CD4-positive, alpha-beta T cell (primary cell): ENCODE results near the gene IL16. TPM values are rescaled to one million over a fixed set of nuclear protein-coding genes. Genes with fewer than 3 reads are reported as not detected.

Experiments
- ATAC-seq: fragments of 200-7000 bp; cut with Tn5 transposase; one replicate; pipeline ENCODE4 v1.10.0; 2022; ENCODE audit warnings: mild to moderate bottlenecking; ENCODE audit not compliant: poor library complexity
- CTCF ChIA-PET: fragments of 350-600 bp; sonication (Branson Sonifier 250); formaldehyde crosslinking; loops from one replicate; lab custom pipeline; 2021; ENCODE audit warnings: antibody characterized with exemption, inconsistent platforms; lab: Charles Lee
- POLR2A ChIA-PET: fragments of 350-600 bp; sonication (Branson Sonifier 250); formaldehyde crosslinking; loops from one replicate; lab custom pipeline; 2021; ENCODE audit warnings: antibody characterized with exemption, inconsistent platforms; lab: Charles Lee
- DNase-seq, 14 experiments: peaks; one replicate each; pipeline ENCODE4 v3.0.0-alpha.2; 2013 to 2020; ENCODE audit warnings: mixed read lengths in 2 of 14
- H3K27ac ChIP-seq, 2 donors: one replicate each; pipeline versions ENCODE4 v1.5.1 to v1.7.0; 2013; ENCODE audit warnings: low read length in 2 of 2, low read depth in 1 of 2, mild to moderate bottlenecking in 1 of 2
- H3K27me3 ChIP-seq, 2 experiments: 1 replicate in 1 of 2; 2 replicates in 1 of 2; pipeline versions ENCODE4 v1.6.1 to v1.7.0; 2013; ENCODE audit warnings: low read length in 2 of 2, control low read depth in 1 of 2, mild to moderate bottlenecking in 1 of 2, moderate library complexity in 1 of 2; ENCODE audit not compliant: insufficient read depth in 2 of 2, control insufficient read depth in 1 of 2
- H3K36me3 ChIP-seq: one replicate; pipeline ENCODE4 v1.6.1; 2013; ENCODE audit warnings: low read length, control low read depth; ENCODE audit not compliant: insufficient read depth
- H3K4me1 ChIP-seq: one replicate; pipeline ENCODE4 v1.6.1; 2013; ENCODE audit warnings: low read length, control low read depth; ENCODE audit not compliant: insufficient read depth
- H3K4me3 ChIP-seq: one replicate; pipeline ENCODE4 v1.5.1; 2013; ENCODE audit warnings: mild to moderate bottlenecking, low read length, moderate library complexity
- H3K9me3 ChIP-seq, 2 experiments: 1 replicate in 1 of 2; 2 replicates in 1 of 2; pipeline versions ENCODE4 v1.6.1 to v1.7.0; 2013; ENCODE audit warnings: low read length in 2 of 2, mild to moderate bottlenecking in 2 of 2, control low read depth in 1 of 2, moderate library complexity in 1 of 2; ENCODE audit not compliant: control insufficient read depth in 1 of 2, insufficient read depth in 1 of 2
- H3K27ac Mint-ChIP-seq: one replicate; pipeline ENCODE4 v1.8.0; 2020; ENCODE audit warnings: mixed read lengths
- H3K27me3 Mint-ChIP-seq: one replicate; pipeline ENCODE4 v1.8.0; 2021; ENCODE audit warnings: mixed read lengths
- H3K36me3 Mint-ChIP-seq: one replicate; pipeline ENCODE4 v1.8.0; 2021; ENCODE audit warnings: low read depth, mixed read lengths
- H3K4me1 Mint-ChIP-seq: one replicate; pipeline ENCODE4 v1.8.0; 2021; ENCODE audit warnings: low read depth, mixed read lengths
- H3K4me3 Mint-ChIP-seq: one replicate; pipeline ENCODE4 v1.8.0; 2020; ENCODE audit warnings: mild to moderate bottlenecking, mixed read lengths
- H3K9me3 Mint-ChIP-seq: one replicate; pipeline ENCODE4 v1.8.0; 2020; ENCODE audit warnings: mixed read lengths
- intact Hi-C, 2 experiments: fragments of 100-400 bp; cut with DNase I in 1 of 2; cut with micrococcal nuclease in 1 of 2; formaldehyde crosslinking; loops; one replicate each; pipeline versions ENCODE4 v1.15.1 to v1.9.0; 2023 to 2025; cut with DNase I, micrococcal nuclease
- total RNA-seq, 174 experiments: library from RNA in 2 of 174; stranded (reverse) in 2 of 174; gene quantifications; one replicate each; pipeline ENCODE4 v1.2.3 and lab custom pipeline; 2021 to 2026
- TF ChIP-seq, protein P1 (sequence below): fragments of 200-600 bp; IDR thresholded peaks from one replicate; pipeline ENCODE4 v1.8.0; 2022; ENCODE audit warnings: antibody characterized with exemption, mild to moderate bottlenecking

IL16 gene
- total RNA-seq, 2 experiments from 2014 or later = 164 to 168 TPM

DNA sequence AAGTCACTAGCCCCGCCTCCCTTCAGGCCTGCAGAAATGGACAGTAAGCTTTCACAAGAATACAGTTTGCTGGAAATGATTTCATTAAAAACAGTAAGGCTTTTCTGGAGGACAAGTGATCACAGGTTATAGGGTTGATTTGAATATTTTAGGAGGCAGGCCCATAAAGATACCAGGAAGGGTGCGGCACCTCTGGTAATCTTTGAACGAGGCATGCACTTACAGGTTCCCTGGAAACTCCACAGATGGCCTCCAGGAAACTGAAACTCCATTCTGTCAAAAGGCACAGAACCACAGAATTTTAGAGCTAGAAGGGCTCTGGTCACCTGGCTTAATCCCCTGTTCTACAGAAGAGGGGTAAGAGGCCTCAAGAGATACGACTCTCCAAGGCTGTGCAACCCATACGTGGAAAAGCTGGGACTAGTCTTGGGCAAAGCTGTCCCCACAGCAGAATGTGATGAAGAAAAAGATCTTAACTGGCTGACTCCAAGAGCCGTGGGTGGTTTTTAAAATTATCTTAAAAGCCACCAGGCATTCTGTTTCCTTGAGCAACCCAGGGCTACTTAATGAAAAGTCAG is 126.1 kb downstream of the IL16 start:
- POLR2A ChIA-PET = interaction anchor here (1.2 to 8.2 kb wide), 7 partner anchors 14 to 43 kb away, joined by 3 to 71 read pairs (median 8); no protein-coding TSS in a partner anchor
- Histone ChIP-seq H3K27ac (no peak overlapping the region), H3K4me3 (no peak overlapping the region), H3K27me3 (no peaks in the 10 kb centered on the region), H3K36me3 (peaks cover 22% of the 10 kb centered on the region), H3K9me3 (no peaks in the 10 kb centered on the region), H3K4me1 (peaks cover 28% of the 10 kb centered on the region)
- no peak for ATAC-seq
- CTCF ChIA-PET = interaction anchor here (1.5 kb wide), 1 partner anchor 57 kb away, joined by 9 read pairs; no protein-coding TSS in a partner anchor
- peak overlapping the region; percentile 71 for H3K27ac Mint-ChIP-seq
- no peak for DNase-seq
- intact Hi-C loops = loop anchor here (2.0 to 5.0 kb wide), 3 partner anchors 24 to 335 kb away; partner anchors contain the start of gene MESD (in 1 of the 2)
- H3K36me3 Mint-ChIP-seq = peaks cover 32% of the 10 kb centered on the region
- H3K27me3 Mint-ChIP-seq = no peaks in the 10 kb centered on the region
- peaks cover 63% of the 10 kb centered on the region for H3K4me1 Mint-ChIP-seq
- no peaks in the 10 kb centered on the region for H3K9me3 Mint-ChIP-seq
- TF ChIP-seq, protein P1, sequence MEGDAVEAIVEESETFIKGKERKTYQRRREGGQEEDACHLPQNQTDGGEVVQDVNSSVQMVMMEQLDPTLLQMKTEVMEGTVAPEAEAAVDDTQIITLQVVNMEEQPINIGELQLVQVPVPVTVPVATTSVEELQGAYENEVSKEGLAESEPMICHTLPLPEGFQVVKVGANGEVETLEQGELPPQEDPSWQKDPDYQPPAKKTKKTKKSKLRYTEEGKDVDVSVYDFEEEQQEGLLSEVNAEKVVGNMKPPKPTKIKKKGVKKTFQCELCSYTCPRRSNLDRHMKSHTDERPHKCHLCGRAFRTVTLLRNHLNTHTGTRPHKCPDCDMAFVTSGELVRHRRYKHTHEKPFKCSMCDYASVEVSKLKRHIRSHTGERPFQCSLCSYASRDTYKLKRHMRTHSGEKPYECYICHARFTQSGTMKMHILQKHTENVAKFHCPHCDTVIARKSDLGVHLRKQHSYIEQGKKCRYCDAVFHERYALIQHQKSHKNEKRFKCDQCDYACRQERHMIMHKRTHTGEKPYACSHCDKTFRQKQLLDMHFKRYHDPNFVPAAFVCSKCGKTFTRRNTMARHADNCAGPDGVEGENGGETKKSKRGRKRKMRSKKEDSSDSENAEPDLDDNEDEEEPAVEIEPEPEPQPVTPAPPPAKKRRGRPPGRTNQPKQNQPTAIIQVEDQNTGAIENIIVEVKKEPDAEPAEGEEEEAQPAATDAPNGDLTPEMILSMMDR = no peak
- peak overlapping the region; percentile 74 for H3K4me3 Mint-ChIP-seq

DNA sequence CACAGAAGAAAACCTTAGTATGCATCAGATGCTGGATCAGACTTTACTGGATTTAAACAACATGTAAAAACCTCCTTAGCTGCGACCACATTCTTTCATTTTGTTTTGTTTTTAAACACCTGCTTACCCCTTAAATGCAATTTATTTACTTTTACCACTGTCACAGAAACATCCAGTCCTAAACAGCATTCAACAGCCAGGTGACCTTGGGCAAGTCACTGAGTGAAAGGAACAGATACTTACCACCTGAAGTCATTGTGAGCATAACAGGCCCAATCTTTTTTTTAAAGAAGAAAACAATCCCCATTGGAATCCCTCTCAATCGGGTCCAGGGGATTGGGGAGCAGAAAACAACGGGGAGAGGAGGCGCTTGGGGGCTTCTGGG is 126.9 kb downstream of the IL16 start:
- TF ChIP-seq, protein P1 = no peak
- peak overlapping the region in 1 of 2 donors; percentile 52 for H3K27ac ChIP-seq
- peaks cover 26% of the 10 kb centered on the region for H3K4me1 ChIP-seq
- H3K9me3 Mint-ChIP-seq = no peaks in the 10 kb centered on the region
- peaks cover 24% of the 10 kb centered on the region for H3K36me3 Mint-ChIP-seq
- peak overlapping the region; percentile 93 for H3K4me3 Mint-ChIP-seq
- ATAC-seq (peak; percentile 1), DNase-seq (no peak)
- no peaks in the 10 kb centered on the region for H3K27me3 ChIP-seq
- H3K27ac Mint-ChIP-seq = peak overlapping the region; percentile 83
- CTCF ChIA-PET = interaction anchor here (0.8 to 2.0 kb wide), 3 partner anchors 13 to 58 kb away, joined by 3 to 9 read pairs (median 7); no protein-coding TSS in a partner anchor
- H3K36me3 ChIP-seq = peaks cover 14% of the 10 kb centered on the region
- peak overlapping the region; percentile 65 for H3K4me3 ChIP-seq
- intact Hi-C loops = loop anchor here (2.0 to 5.0 kb wide), 3 partner anchors 25 to 336 kb away; partner anchors contain the start of gene MESD (in 1 of the 2)
- peaks cover 59% of the 10 kb centered on the region for H3K4me1 Mint-ChIP-seq
- POLR2A ChIA-PET = interaction anchor here (0.8 to 8.2 kb wide), 14 partner anchors 8 to 628 kb away, joined by 3 to 71 read pairs (median 8); partner anchors contain the start of gene ABHD17C
- no peaks in the 10 kb centered on the region for H3K27me3 Mint-ChIP-seq
- H3K9me3 ChIP-seq = no peaks in the 10 kb centered on the region

DNA sequence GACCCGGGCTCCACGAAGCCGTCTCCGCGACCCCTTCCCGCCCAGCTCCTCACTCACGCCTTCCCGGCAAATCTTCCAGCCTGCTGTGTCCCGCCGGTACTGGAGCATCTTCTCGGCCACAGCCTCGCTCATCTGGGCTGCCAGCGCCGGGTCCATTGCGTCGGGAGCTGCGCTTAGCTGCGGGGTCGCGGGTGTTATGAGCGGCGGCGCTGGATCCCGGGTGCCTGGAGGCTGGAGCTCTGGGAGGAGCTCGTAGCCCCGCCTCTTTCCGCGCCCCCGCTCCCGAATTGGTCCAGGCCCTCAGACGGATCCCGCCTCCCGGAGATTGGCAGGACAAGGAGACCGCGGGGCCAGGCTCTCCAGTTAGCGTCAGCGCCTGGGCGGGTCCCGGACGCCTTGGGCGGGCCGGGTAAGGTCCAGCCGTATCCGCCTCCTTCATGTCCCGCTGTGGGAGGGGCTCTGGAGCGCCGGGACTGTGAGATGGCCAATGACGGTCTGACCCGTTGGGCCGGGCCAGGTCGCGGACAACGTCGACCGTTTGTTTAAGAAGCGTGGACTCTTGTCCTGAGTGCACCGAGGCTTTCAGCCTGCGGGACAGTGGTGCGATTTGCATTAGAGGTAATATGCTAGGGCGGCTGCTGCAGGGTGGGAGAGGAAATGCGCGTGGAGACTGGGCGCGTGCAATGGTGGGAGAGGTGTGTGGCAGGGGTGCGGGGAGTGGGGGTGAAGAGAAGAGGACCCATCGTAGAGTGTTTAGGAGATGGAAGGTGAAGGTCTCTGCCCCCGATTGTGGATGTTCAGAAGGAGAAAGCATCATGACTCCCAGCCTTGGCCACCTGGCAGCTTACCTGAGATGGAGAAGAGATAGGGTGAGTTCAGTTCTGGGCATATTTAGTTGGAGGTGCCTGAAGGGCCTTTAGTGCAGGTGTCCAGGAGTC is 127.5 kb downstream of the IL16 start, which contains the start of gene STARD5:
Gene STARD5 (minus strand): TSS at position 198 of the 938 bp plus-strand sequence. CDS start 42 bp downstream, at position 156.
- Mint-ChIP-seq H3K27me3 (no peaks in the 10 kb centered on the region), H3K9me3 (no peaks in the 10 kb centered on the region), H3K27ac (peak within 1 kb of the TSS; percentile 83), H3K4me3 (peak within 1 kb of the TSS; percentile 93), H3K4me1 (peaks cover 52% of the 10 kb centered on the region), H3K36me3 (peaks cover 17% of the 10 kb centered on the region)
- intact Hi-C loops = loop anchor here (1.0 to 5.0 kb wide), 4 partner anchors 25 to 337 kb away; partner anchors contain the start of gene MESD (in 1 of the 2)
- ChIA-PET CTCF (interaction anchor here (0.8 to 2.0 kb wide), 3 partner anchors 13 to 58 kb away, joined by 3 to 9 read pairs (median 7); no protein-coding TSS in a partner anchor), POLR2A (interaction anchor here (0.6 to 8.2 kb wide), 17 partner anchors 9 to 629 kb away, joined by 3 to 71 read pairs (median 6); partner anchors contain the start of gene ABHD17C)
- Histone ChIP-seq H3K4me1 (peaks cover 26% of the 10 kb centered on the region), H3K27me3 (no peaks in the 10 kb centered on the region), H3K4me3 (peak within 1 kb of the TSS; percentile 65), H3K27ac (peak within 1 kb of the TSS in 1 of 2 donors; percentile 52), H3K36me3 (peaks cover 8% of the 10 kb centered on the region), H3K9me3 (no peaks in the 10 kb centered on the region)
- DNase-seq (peak; percentile 87 to 98 (median 95)), ATAC-seq (peak; percentile 96)
- TF ChIP-seq, protein P1 = no peak
